Natural killer cell (primary cell): ENCODE measurements around the gene RALY. TPM values are rescaled to one million over a fixed set of nuclear protein-coding genes. Genes with fewer than 3 reads are reported as not detected.

Experiments
- ATAC-seq, 3 donors: fragments of 150-1000 bp in 2 of 3; fragments of 200-7000 bp in 1 of 3; cut with Tn5 transposase; 1 replicate in 1 of 3; 2 replicates in 2 of 3; pipeline ENCODE4 v1.10.0; 2021; ENCODE audit warnings: mild to moderate bottlenecking in 2 of 3, moderate library complexity in 2 of 3
- DNase-seq, 2 donors: peaks; one replicate each; pipeline versions ENCODE4 v3.0.0 to v3.0.0-alpha.2; 2013 to 2021; ENCODE audit warnings: mixed read lengths in 1 of 2
- H3K27ac ChIP-seq: one replicate; pipeline ENCODE4 v1.5.1; 2013; ENCODE audit warnings: mild to moderate bottlenecking, low read length
- H3K27me3 ChIP-seq: one replicate; pipeline ENCODE4 v1.6.1; 2013; ENCODE audit warnings: low read length; ENCODE audit not compliant: control insufficient read depth, insufficient read depth
- H3K36me3 ChIP-seq: one replicate; pipeline ENCODE4 v1.6.1; 2013; ENCODE audit warnings: low read length; ENCODE audit not compliant: control insufficient read depth, insufficient read depth
- H3K4me1 ChIP-seq: one replicate; pipeline ENCODE4 v1.6.1; 2013; ENCODE audit warnings: low read length; ENCODE audit not compliant: control insufficient read depth, insufficient read depth
- H3K4me3 ChIP-seq: one replicate; pipeline ENCODE4 v1.5.1; 2013; ENCODE audit warnings: low read length
- H3K9me3 ChIP-seq: one replicate; pipeline ENCODE4 v1.6.1; 2013; ENCODE audit warnings: low read length; ENCODE audit not compliant: control insufficient read depth, insufficient read depth
- H3K27ac Mint-ChIP-seq, 2 donors: one replicate each; pipeline ENCODE4 v1.8.0; 2022; ENCODE audit warnings: mild to moderate bottlenecking in 2 of 2, mixed read lengths in 2 of 2, moderate library complexity in 1 of 2
- H3K27me3 Mint-ChIP-seq, 2 donors: one replicate each; pipeline ENCODE4 v1.8.0; 2022; ENCODE audit warnings: low read depth in 2 of 2, mixed read lengths in 2 of 2
- H3K36me3 Mint-ChIP-seq: one replicate; pipeline ENCODE4 v1.8.0; 2022; ENCODE audit warnings: mixed read lengths
- H3K4me1 Mint-ChIP-seq, 2 donors: one replicate each; pipeline ENCODE4 v1.8.0; 2022; ENCODE audit warnings: mixed read lengths in 2 of 2
- H3K4me3 Mint-ChIP-seq: one replicate; pipeline ENCODE4 v1.8.0; 2022; ENCODE audit warnings: mild to moderate bottlenecking, moderate library complexity, mixed read lengths
- H3K9me3 Mint-ChIP-seq, 2 donors: one replicate each; pipeline ENCODE4 v1.8.0; 2022; ENCODE audit warnings: mixed read lengths in 2 of 2
- WGBS: methylation state at CpG from one replicate; pipeline ENCODE4 v1.1.7; 2013; ENCODE audit warnings: missing lambda C conversion rate; ENCODE audit not compliant: insufficient coverage; 5-methylcytosine and 5-hydroxymethylcytosine counted together
- intact Hi-C: fragments of 100-400 bp; cut with micrococcal nuclease; formaldehyde crosslinking; loops from one replicate; pipeline ENCODE4 v1.14.2; 2022
- total RNA-seq, 4 donors: library from RNA; stranded (reverse); fragments of 120-200 nt in 1 of 4; gene quantifications; one replicate each; pipeline versions ENCODE4 v1.2.3 to v1.2.4, GENCODE V29; 2013 to 2022
- TF ChIP-seq, protein P1 (sequence below): fragments of 200-600 bp; IDR thresholded peaks from one replicate; pipeline ENCODE4 v1.8.0; 2022; ENCODE audit warnings: antibody characterized with exemption

Gene RALY
- total RNA-seq, 3 donors from 2014 or later (not counting 1 experiment from before 2014, with no cell fraction given): 194 to 204 (median 198) TPM

DNA sequence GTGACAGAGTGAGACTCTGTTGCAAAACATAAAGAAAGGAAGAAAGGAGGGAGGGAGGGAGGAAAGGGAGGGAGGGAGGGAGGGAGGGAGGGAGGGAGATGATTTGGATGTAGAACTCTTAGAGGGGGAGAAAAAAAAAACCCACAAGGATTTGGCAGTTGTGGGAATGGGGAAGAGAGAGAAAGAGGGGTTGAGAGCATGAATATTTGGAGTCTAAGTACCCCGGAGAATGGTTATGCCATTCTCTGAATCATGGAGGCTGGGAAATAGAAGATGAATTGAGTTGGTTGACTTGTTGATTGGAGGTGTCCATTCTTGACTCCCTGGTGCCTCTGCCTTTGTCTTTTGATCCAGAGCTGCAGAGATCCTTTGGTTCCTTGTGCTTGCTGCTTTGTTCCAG, 35.7 kb downstream of the RALY start:
- H3K27me3 ChIP-seq: no peaks in the 10 kb centered on the region
- peaks cover 10% of the 10 kb centered on the region for H3K4me1 ChIP-seq
- no peaks in the 10 kb centered on the region for H3K9me3 Mint-ChIP-seq
- WGBS: 100% methylated on average over 1 of the region's 1 CpG
- H3K36me3 Mint-ChIP-seq: no peaks in the 10 kb centered on the region
- no peak for ATAC-seq
- peaks cover 21% of the 10 kb centered on the region for H3K36me3 ChIP-seq
- H3K4me3 ChIP-seq: no peak overlapping the region
- H3K27ac Mint-ChIP-seq: peak overlapping the region; percentile 19 to 38
- no peak for DNase-seq
- no peaks in the 10 kb centered on the region for H3K27me3 Mint-ChIP-seq
- TF ChIP-seq, protein P1, sequence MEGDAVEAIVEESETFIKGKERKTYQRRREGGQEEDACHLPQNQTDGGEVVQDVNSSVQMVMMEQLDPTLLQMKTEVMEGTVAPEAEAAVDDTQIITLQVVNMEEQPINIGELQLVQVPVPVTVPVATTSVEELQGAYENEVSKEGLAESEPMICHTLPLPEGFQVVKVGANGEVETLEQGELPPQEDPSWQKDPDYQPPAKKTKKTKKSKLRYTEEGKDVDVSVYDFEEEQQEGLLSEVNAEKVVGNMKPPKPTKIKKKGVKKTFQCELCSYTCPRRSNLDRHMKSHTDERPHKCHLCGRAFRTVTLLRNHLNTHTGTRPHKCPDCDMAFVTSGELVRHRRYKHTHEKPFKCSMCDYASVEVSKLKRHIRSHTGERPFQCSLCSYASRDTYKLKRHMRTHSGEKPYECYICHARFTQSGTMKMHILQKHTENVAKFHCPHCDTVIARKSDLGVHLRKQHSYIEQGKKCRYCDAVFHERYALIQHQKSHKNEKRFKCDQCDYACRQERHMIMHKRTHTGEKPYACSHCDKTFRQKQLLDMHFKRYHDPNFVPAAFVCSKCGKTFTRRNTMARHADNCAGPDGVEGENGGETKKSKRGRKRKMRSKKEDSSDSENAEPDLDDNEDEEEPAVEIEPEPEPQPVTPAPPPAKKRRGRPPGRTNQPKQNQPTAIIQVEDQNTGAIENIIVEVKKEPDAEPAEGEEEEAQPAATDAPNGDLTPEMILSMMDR: no peak
- H3K9me3 ChIP-seq: no peaks in the 10 kb centered on the region
- H3K4me3 Mint-ChIP-seq: no peak overlapping the region
- H3K27ac ChIP-seq: no peak overlapping the region
- peaks cover 71 to 81% of the 10 kb centered on the region in 2 donors for H3K4me1 Mint-ChIP-seq
- intact Hi-C loops: no loop called here

DNA sequence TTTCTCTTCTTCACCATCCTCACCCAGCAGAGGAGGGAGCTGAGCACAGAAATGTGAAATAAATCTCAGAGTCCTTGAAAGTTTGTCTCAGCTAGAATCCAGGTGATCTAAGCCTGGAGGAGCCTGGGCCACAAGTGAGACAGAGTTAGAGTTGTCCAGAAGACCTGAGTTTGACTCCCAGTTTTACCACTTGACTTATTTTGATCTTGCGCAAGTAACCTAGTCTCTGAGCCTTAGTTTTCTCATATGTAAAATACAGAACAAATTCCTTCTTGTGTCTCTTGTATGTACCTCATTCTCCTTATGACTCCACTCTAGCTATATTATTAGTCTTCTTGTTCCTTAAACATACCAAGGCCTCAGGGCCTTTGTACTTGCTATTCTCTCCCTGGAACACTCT, 36.7 kb downstream of the RALY start:
- intact Hi-C loops: no loop called here
- Mint-ChIP-seq H3K27me3 (no peaks in the 10 kb centered on the region), H3K27ac (peak overlapping the region; percentile 12 to 19), H3K4me3 (no peak overlapping the region), H3K4me1 (peaks cover 69 to 77% of the 10 kb centered on the region in 2 donors), H3K9me3 (no peaks in the 10 kb centered on the region), H3K36me3 (no peaks in the 10 kb centered on the region)
- Histone ChIP-seq H3K9me3 (no peaks in the 10 kb centered on the region), H3K36me3 (peaks cover 24% of the 10 kb centered on the region), H3K4me3 (no peak overlapping the region), H3K27ac (no peak overlapping the region), H3K4me1 (peaks cover 2% of the 10 kb centered on the region), H3K27me3 (no peaks in the 10 kb centered on the region)
- DNase-seq: no peak
- no peak for ATAC-seq
- WGBS: 100% methylated on average over 1 of the region's 1 CpG
- TF ChIP-seq, protein P1: no peak

DNA sequence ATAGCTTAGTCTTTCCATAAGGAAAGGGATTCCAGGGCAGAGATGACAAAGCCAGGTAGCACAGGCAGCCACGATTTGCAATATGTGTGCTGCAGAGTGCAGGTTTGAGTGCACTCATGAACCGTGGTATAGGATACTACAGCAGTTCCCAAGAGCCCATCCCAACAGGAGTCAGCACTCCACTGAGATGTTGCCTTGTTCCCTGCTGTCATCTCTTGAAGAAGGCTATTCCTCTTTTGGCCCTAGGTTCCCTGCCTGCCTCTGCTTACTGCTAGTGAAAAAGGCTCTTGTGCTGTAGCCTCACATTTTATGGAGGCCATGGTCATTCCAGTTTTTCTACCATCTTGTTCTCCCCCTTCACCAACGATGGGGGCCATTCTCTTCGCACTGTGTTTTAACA, 40.2 kb downstream of the RALY start:
- intact Hi-C loops: no loop called here
- Histone ChIP-seq H3K9me3 (no peaks in the 10 kb centered on the region), H3K36me3 (peaks cover 24% of the 10 kb centered on the region), H3K27me3 (no peaks in the 10 kb centered on the region), H3K4me3 (no peak overlapping the region), H3K27ac (no peak overlapping the region), H3K4me1 (peaks cover 9% of the 10 kb centered on the region)
- Mint-ChIP-seq H3K9me3 (no peaks in the 10 kb centered on the region), H3K27me3 (no peaks in the 10 kb centered on the region), H3K4me1 (peaks cover 73 to 82% of the 10 kb centered on the region in 2 donors), H3K4me3 (no peak overlapping the region), H3K36me3 (no peaks in the 10 kb centered on the region), H3K27ac (peak overlapping the region; percentile 37 to 71)
- 97% methylated on average over 4 of the region's 4 CpGs for WGBS
- TF ChIP-seq, protein P1: no peak
- DNase-seq (no peak), ATAC-seq (no peak)

DNA sequence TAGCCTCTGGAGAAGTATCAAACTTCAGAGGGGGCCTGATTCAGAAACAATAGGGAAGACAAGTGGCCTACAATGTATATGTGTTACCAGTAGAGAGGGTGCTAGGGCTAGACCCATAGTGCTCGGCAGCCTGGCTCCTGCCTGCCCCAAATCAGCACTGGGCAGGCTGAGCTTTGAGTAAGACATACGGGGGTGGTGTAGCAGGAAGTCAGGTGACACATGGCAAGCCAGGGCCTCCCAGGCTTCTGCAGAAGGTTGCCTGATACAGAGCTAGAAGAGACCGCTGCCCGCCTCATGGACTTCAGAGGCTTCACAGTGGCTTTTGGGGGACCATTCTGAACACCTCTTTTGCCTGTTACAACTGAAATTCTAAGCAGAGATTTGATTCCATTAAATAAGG, 43.4 kb downstream of the RALY start:
- H3K4me1 ChIP-seq: peaks cover 16% of the 10 kb centered on the region
- no peaks in the 10 kb centered on the region for H3K27me3 ChIP-seq
- peak overlapping the region; percentile 22 for H3K4me3 Mint-ChIP-seq
- peak overlapping the region; percentile 4 to 86 for H3K27ac Mint-ChIP-seq
- peak; percentile 78 to 90 (median 89) for ATAC-seq
- H3K27ac ChIP-seq: no peak overlapping the region
- intact Hi-C loops: no loop called here
- no peaks in the 10 kb centered on the region for H3K36me3 Mint-ChIP-seq
- no peak overlapping the region for H3K4me3 ChIP-seq
- H3K27me3 Mint-ChIP-seq: no peaks in the 10 kb centered on the region
- peaks cover 82 to 90% of the 10 kb centered on the region in 2 donors for H3K4me1 Mint-ChIP-seq
- no peaks in the 10 kb centered on the region for H3K9me3 ChIP-seq
- H3K36me3 ChIP-seq: peaks cover 20% of the 10 kb centered on the region
- no peaks in the 10 kb centered on the region for H3K9me3 Mint-ChIP-seq
- peak; percentile 24 to 63 for DNase-seq
- 40% methylated on average over 4 of the region's 4 CpGs for WGBS
- TF ChIP-seq, protein P1: no peak
